GM12875 (cell line): ENCODE data around the gene GNAO1.

Experiments used
- H3K4me3 ChIP-seq: one replicate; pipeline ENCODE4 v1.5.1; 2011; ENCODE audit warnings: low read depth, low read length, control low read depth
- TF ChIP-seq, protein P1 (sequence below): IDR thresholded peaks from 2 replicates; pipeline ENCODE4 v1.5.1; 2011; ENCODE audit warnings: low read depth, mild to moderate bottlenecking, control low read depth, inconsistent platforms, low read length, moderate library complexity, borderline replicate concordance; ENCODE audit not compliant: insufficient read depth

GNAO1 gene

GRCh38 chr16:56234737-56235136 is 43.4 kb downstream of the GNAO1 start:
- TF ChIP-seq, protein P1, sequence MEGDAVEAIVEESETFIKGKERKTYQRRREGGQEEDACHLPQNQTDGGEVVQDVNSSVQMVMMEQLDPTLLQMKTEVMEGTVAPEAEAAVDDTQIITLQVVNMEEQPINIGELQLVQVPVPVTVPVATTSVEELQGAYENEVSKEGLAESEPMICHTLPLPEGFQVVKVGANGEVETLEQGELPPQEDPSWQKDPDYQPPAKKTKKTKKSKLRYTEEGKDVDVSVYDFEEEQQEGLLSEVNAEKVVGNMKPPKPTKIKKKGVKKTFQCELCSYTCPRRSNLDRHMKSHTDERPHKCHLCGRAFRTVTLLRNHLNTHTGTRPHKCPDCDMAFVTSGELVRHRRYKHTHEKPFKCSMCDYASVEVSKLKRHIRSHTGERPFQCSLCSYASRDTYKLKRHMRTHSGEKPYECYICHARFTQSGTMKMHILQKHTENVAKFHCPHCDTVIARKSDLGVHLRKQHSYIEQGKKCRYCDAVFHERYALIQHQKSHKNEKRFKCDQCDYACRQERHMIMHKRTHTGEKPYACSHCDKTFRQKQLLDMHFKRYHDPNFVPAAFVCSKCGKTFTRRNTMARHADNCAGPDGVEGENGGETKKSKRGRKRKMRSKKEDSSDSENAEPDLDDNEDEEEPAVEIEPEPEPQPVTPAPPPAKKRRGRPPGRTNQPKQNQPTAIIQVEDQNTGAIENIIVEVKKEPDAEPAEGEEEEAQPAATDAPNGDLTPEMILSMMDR = no peak

DNA sequence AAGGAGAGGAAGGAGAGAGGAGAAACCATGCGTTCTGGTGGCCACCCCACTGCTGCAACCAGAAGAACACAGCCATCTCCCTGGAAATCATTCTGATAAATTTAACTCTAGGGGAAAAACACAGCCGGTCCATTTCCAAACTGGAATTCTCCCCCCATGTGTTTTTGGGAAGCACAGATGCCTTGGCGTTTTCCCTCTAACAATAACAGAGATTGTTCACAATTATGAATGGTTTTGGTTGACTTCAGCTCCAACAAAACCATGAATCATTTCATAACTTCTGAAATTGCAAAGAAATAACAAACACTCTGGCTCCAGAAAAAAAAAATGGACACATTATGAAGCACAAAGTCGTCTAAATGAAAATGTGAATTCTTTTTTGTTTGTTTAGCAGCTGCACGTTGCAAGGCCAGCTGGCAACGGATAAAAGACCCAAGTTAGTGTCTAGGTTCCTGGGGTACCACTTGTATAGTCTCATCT is 46.2 kb downstream of the GNAO1 start:
- no peak overlapping the region for H3K4me3 ChIP-seq

More at GRCh38 chr16:56234737-56235136, 43.4 kb downstream of the GNAO1 start:
- no peak overlapping the region for H3K4me3 ChIP-seq

DNA sequence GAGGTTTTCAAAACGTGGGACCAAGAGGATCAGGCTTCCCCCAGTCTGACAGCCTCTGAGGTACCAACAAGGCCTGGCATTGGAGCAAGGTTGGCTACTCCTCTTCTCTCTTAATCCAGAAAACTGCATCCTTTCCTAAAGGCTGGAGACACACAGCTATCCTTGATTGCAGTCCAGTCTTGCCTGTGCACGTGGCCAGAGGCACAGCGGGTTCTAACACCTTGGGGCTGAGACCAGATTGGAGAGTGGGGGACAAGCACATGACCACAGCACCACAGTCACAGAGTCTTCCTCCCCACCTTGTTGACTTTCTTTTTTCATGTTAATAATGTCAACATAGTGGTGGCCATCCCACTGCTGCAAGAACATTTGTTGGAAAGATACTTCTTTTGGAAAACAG is 46.9 kb downstream of the GNAO1 start:
- H3K4me3 ChIP-seq = no peak overlapping the region
- TF ChIP-seq, protein P1 = no peak

More for the DNA sequence above, 46.2 kb downstream of the GNAO1 start:
- TF ChIP-seq, protein P1 = no peak

GRCh38 chr16:56241596-56241995 is 50.3 kb downstream of the GNAO1 start:
- H3K4me3 ChIP-seq = no peak overlapping the region
- TF ChIP-seq, protein P1 = no peak

- H3K4me3 ChIP-seq = no peak overlapping the region
- TF ChIP-seq, protein P1 = no peak
These were observed 51.5 kb downstream of the GNAO1 start for GRCh38 chr16:56242740-56243139.

DNA sequence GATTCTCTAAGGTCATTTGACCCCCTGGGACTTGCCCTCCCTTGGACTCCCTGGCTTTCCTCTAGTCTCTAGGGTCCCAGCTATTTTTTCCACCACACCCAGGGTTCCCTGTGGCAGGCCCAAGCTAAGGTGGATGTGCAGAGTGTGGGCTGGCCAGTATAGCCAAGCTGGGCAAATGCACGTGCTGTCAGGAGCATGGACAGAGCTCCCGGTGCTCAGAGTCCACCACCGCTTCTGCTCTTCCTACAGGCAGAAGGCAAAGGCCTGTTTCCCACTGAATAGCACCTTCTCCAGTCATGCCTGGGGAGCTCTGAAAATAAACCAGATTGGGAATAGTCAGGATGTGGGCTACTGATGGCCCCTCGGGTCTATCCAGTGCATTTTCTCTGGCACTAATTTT is 53.3 kb downstream of the GNAO1 start:
- TF ChIP-seq, protein P1 = no peak
- no peak overlapping the region for H3K4me3 ChIP-seq

GRCh38 chr16:56245197-56245596 is 53.9 kb downstream of the GNAO1 start:
- TF ChIP-seq, protein P1 = no peak
- H3K4me3 ChIP-seq = no peak overlapping the region
